Panc1 (cell line): ENCODE measurements around the gene RPAP3. TPM values are rescaled to one million over a fixed set of nuclear protein-coding genes. Genes with fewer than 3 reads are reported as not detected.

ENCODE experiments used
- ATAC-seq: fragments of 200-7000 bp; cut with Tn5 transposase; 2 replicates; pipeline ENCODE4 v1.9.1; 2020; ENCODE audit warnings: mild to moderate bottlenecking, moderate library complexity
- BruUV-seq: library from RNA; stranded (reverse); fragments of 400-500 nt; replicated peaks from 2 replicates; lab custom pipeline; 2021; lab: Mats Ljungman, UMichigan
- CTCF ChIA-PET: fragments of 300-600 bp; sonication (Branson Sonifier 250); formaldehyde crosslinking; loops from one replicate; lab custom pipeline; 2022; ENCODE audit warnings: antibody characterized with exemption; lab: Charles Lee
- POLR2A ChIA-PET: fragments of 300-600 bp; sonication (Branson Sonifier 250); formaldehyde crosslinking; loops from one replicate; lab custom pipeline; 2022; ENCODE audit warnings: antibody characterized with exemption; lab: Charles Lee
- DNase-seq: peaks from one replicate; pipeline ENCODE4 v3.0.0-alpha.2; 2010; ENCODE audit warnings: low read depth, low spot score
- H3K27ac ChIP-seq: 2 replicates; pipeline ENCODE4 v1.5.1; 2011; ENCODE audit warnings: mild to moderate bottlenecking, low read length, inconsistent platforms
- H3K27me3 ChIP-seq: fragments of 200-500 bp; sonication (Bioruptor generic); 2 replicates; pipeline ENCODE4 v1.6.0; 2014; ENCODE audit warnings: low read length, inconsistent platforms; ENCODE audit not compliant: control insufficient read depth, insufficient read depth
- H3K36me3 ChIP-seq: fragments of 200-500 bp; sonication (Bioruptor generic); 2 replicates; pipeline ENCODE4 v1.5.1; 2014; ENCODE audit warnings: inconsistent platforms, mild to moderate bottlenecking, low read length, moderate library complexity; ENCODE audit not compliant: control insufficient read depth, insufficient read depth
- H3K4me1 ChIP-seq: 2 replicates; pipeline ENCODE4 v1.5.1; 2011; ENCODE audit warnings: inconsistent platforms, mild to moderate bottlenecking, low read length, moderate library complexity; ENCODE audit not compliant: control insufficient read depth, insufficient read depth
- H3K4me3 ChIP-seq, 2 experiments: 2 replicates each; pipeline ENCODE4 v1.5.1; 2011 to 2012; ENCODE audit warnings: low read depth in 2 of 2, low read length in 2 of 2, mild to moderate bottlenecking in 2 of 2, inconsistent platforms in 1 of 2, moderate library complexity in 1 of 2
- H3K9me3 ChIP-seq: fragments of 200-500 bp; sonication (Bioruptor generic); 2 replicates; pipeline ENCODE4 v1.5.1; 2014; ENCODE audit warnings: low read depth, mild to moderate bottlenecking, inconsistent platforms, low read length, moderate library complexity; ENCODE audit not compliant: control insufficient read depth, insufficient read depth
- CTCF ChIP-seq: fragments of 450-650 bp; IDR thresholded peaks from 2 replicates; pipeline ENCODE4 v1.5.1; 2017; ENCODE audit warnings: mild to moderate bottlenecking
- POLR2AphosphoS5 ChIP-seq: IDR thresholded peaks from 2 replicates; pipeline ENCODE4 v1.6.1; 2012; ENCODE audit warnings: mild to moderate bottlenecking, low read depth, low read length, moderate library complexity
- SIN3A ChIP-seq: IDR thresholded peaks from 2 replicates; pipeline ENCODE4 v1.6.1; 2012; ENCODE audit warnings: low read depth, mild to moderate bottlenecking, low read length, moderate library complexity, borderline replicate concordance; ENCODE audit not compliant: insufficient read depth
- TCF7L2 ChIP-seq: IDR thresholded peaks from 2 replicates; pipeline ENCODE4 v1.6.1; 2011; ENCODE audit warnings: mild to moderate bottlenecking, low read depth, low read length, inconsistent platforms
- in situ Hi-C: cut with HindIII; loops from 2 replicates; pipeline ENCODE4 v1.10.0; 2016; ENCODE audit warnings: low sequenced_read_pairs, low pct_unique_long_range_greater_than_20kb
- intact Hi-C: fragments of 100-400 bp; cut with micrococcal nuclease; formaldehyde crosslinking; loops from one replicate; pipeline ENCODE4 v1.10.0; 2022; ENCODE audit not compliant: unreplicated experiment
- total RNA-seq: library from RNA; stranded (reverse); gene quantifications from one replicate; pipeline ENCODE4 v1.2.1, GENCODE V29; 2021; ENCODE audit not compliant: unreplicated experiment
- TF ChIP-seq, protein P1 (sequence below), 2 experiments: IDR thresholded peaks; 2 replicates each; pipeline ENCODE4 v1.6.1; 2011 to 2012; ENCODE audit warnings: low read depth in 2 of 2, control low read depth in 1 of 2, low read length in 1 of 2, mild to moderate bottlenecking in 1 of 2, moderate library complexity in 1 of 2; ENCODE audit not compliant: insufficient read depth in 1 of 2

Gene RPAP3
- total RNA-seq, 1 experiment from 2014 or later, result 47.3 TPM

DNA sequence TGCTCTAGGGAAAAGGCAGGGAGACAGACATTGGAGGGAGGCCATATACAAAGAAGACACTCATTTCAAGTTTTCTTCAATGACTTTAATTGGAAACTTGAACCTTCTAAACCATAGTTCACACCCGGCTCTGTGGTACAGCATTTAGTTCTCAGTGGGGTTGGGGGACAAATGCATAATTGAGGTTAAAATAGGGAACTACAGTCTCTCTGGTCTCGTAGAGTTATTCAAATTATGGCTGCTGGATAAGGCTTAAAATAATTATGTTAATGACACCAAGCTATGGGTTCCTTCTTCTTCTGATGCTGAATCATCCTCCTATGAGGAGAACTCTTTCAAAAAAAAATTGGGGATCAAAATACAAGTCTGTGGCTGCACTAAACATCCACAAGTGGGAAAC is 3.8 kb upstream of the RPAP3 start:
- TF ChIP-seq, protein P1, sequence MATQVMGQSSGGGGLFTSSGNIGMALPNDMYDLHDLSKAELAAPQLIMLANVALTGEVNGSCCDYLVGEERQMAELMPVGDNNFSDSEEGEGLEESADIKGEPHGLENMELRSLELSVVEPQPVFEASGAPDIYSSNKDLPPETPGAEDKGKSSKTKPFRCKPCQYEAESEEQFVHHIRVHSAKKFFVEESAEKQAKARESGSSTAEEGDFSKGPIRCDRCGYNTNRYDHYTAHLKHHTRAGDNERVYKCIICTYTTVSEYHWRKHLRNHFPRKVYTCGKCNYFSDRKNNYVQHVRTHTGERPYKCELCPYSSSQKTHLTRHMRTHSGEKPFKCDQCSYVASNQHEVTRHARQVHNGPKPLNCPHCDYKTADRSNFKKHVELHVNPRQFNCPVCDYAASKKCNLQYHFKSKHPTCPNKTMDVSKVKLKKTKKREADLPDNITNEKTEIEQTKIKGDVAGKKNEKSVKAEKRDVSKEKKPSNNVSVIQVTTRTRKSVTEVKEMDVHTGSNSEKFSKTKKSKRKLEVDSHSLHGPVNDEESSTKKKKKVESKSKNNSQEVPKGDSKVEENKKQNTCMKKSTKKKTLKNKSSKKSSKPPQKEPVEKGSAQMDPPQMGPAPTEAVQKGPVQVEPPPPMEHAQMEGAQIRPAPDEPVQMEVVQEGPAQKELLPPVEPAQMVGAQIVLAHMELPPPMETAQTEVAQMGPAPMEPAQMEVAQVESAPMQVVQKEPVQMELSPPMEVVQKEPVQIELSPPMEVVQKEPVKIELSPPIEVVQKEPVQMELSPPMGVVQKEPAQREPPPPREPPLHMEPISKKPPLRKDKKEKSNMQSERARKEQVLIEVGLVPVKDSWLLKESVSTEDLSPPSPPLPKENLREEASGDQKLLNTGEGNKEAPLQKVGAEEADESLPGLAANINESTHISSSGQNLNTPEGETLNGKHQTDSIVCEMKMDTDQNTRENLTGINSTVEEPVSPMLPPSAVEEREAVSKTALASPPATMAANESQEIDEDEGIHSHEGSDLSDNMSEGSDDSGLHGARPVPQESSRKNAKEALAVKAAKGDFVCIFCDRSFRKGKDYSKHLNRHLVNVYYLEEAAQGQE (IDR thresholded peaks at IDR 0.05; ENCODE audit: insufficient read depth in 1 of 2, low read depth in 2 of 2, low read length in 1 of 2), result no peak
- no peak for TF ChIP-seq SIN3A
- TF ChIP-seq TCF7L2, result no peak
- TF ChIP-seq POLR2AphosphoS5, result no peak
- no peak for TF ChIP-seq CTCF
- H3K27me3 ChIP-seq, result no peaks in the 10 kb centered on the region
- H3K27ac ChIP-seq, result no peak overlapping the region
- intact Hi-C loops (loop anchor here (10.0 kb wide), 1 partner anchor 125 kb away; no protein-coding TSS in a partner anchor), in situ Hi-C loops (no loop called here)
- ChIA-PET POLR2A (no interaction called here), CTCF (no interaction called here)
- H3K4me1 ChIP-seq, result peaks cover 11% of the 10 kb centered on the region
- ATAC-seq (no peak), DNase-seq (no peak)
- no peak overlapping the region for H3K4me3 ChIP-seq
- no TSS peak for BruUV-seq
- no peaks in the 10 kb centered on the region; the same call in 1 of the 2 replicates for H3K36me3 ChIP-seq
- no peaks in the 10 kb centered on the region for H3K9me3 ChIP-seq

DNA sequence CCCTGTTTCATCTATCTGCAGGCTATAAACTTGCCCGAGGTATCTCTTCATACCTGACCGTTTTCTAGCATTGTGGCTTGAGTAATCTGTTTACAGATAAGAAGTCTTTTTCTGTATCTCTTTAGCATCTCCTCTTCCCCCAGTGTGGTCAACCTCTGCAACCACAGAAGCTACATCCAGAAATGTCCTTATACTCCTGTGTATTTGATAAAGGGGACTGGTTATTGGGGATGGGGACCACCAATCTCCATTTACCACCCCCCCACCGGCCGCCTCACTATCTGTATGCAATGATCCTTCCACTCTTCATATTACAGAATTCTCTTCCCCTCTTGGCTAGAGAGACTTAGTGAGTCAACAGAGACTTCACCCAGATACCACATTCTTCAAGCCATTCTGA is 3.4 kb upstream of the RPAP3 start:
- no peak for DNase-seq
- ATAC-seq, result no peak
- no peak overlapping the region for H3K4me3 ChIP-seq
- H3K36me3 ChIP-seq, result no peaks in the 10 kb centered on the region; the same call in 1 of the 2 replicates
- intact Hi-C loops (no loop called here), in situ Hi-C loops (no loop called here)
- no peaks in the 10 kb centered on the region for H3K27me3 ChIP-seq
- TF ChIP-seq SIN3A (no peak), TCF7L2 (no peak), POLR2AphosphoS5 (no peak), CTCF (no peak)
- TF ChIP-seq, protein P1 (IDR thresholded peaks at IDR 0.05; ENCODE audit: insufficient read depth in 1 of 2, low read depth in 2 of 2, low read length in 1 of 2), result no peak
- H3K4me1 ChIP-seq, result peaks cover 12% of the 10 kb centered on the region
- POLR2A ChIA-PET, result no interaction called here
- no TSS peak for BruUV-seq
- CTCF ChIA-PET, result no interaction called here
- H3K27ac ChIP-seq, result no peak overlapping the region
- H3K9me3 ChIP-seq, result no peaks in the 10 kb centered on the region
